HUES64 (cell line): ENCODE results near the gene EXT2.

Experiments used
- H3K27ac ChIP-seq: 2 replicates; pipeline ENCODE4 v1.7.0; 2013; ENCODE audit warnings: low read depth, low read length, inconsistent platforms
- H3K27me3 ChIP-seq: 2 replicates; pipeline ENCODE4 v1.6.1; 2013; ENCODE audit warnings: mild to moderate bottlenecking, low read length; ENCODE audit not compliant: insufficient read depth
- H3K36me3 ChIP-seq: 2 replicates; pipeline ENCODE4 v1.6.1; 2013; ENCODE audit warnings: mild to moderate bottlenecking, low read length; ENCODE audit not compliant: insufficient read depth
- H3K4me1 ChIP-seq: 2 replicates; pipeline ENCODE4 v1.6.1; 2013; ENCODE audit warnings: mild to moderate bottlenecking, low read length, moderate library complexity; ENCODE audit not compliant: insufficient read depth
- H3K4me3 ChIP-seq: 2 replicates; pipeline ENCODE4 v1.5.1; 2013; ENCODE audit warnings: mild to moderate bottlenecking, low read length, moderate library complexity
- H3K9ac ChIP-seq: 2 replicates; pipeline ENCODE4 v1.6.1; 2013; ENCODE audit warnings: mild to moderate bottlenecking, low read depth, low read length
- H3K9me3 ChIP-seq: 2 replicates; pipeline ENCODE4 v1.6.1; 2013; ENCODE audit warnings: low read depth, low read length; ENCODE audit not compliant: insufficient read depth
- WGBS: fragments of 150-250, 120-280 bp; methylation state at CpG from one replicate; pipeline ENCODE4 v1.1.7; 2013; ENCODE audit warnings: missing lambda C conversion rate; 5-methylcytosine and 5-hydroxymethylcytosine counted together

Gene EXT2

DNA sequence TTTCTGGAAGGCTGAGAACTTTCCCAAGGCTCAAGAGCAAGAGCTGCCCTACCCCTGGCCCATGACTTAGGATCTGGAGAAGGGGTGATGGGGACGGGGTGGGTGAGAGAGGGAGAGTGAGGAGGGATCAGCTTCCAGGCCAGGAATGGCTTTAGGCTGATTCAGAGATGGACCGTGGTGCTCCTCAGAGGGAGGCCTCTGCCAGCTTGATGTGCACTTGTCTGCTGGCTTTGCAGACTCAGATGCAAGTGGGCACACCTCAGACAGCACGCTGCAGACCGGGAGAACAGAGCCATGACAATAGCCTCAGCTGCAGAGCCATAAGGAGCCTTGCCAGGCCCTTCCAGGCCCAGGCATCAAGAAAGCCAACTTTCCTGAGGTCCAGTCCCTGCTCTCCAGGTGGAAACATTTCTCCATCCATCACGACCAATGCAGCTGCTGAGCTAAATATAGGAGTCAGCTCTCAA, 173.2 kb downstream of the EXT2 start:
- H3K27ac ChIP-seq: no peak overlapping the region
- no peaks in the 10 kb centered on the region for H3K9me3 ChIP-seq
- no peak overlapping the region for H3K4me3 ChIP-seq
- 91% methylated on average over 5 of the region's 5 CpGs for WGBS
- H3K9ac ChIP-seq: no peak overlapping the region
- no peaks in the 10 kb centered on the region for H3K36me3 ChIP-seq
- no peaks in the 10 kb centered on the region for H3K27me3 ChIP-seq
- no peaks in the 10 kb centered on the region for H3K4me1 ChIP-seq

DNA sequence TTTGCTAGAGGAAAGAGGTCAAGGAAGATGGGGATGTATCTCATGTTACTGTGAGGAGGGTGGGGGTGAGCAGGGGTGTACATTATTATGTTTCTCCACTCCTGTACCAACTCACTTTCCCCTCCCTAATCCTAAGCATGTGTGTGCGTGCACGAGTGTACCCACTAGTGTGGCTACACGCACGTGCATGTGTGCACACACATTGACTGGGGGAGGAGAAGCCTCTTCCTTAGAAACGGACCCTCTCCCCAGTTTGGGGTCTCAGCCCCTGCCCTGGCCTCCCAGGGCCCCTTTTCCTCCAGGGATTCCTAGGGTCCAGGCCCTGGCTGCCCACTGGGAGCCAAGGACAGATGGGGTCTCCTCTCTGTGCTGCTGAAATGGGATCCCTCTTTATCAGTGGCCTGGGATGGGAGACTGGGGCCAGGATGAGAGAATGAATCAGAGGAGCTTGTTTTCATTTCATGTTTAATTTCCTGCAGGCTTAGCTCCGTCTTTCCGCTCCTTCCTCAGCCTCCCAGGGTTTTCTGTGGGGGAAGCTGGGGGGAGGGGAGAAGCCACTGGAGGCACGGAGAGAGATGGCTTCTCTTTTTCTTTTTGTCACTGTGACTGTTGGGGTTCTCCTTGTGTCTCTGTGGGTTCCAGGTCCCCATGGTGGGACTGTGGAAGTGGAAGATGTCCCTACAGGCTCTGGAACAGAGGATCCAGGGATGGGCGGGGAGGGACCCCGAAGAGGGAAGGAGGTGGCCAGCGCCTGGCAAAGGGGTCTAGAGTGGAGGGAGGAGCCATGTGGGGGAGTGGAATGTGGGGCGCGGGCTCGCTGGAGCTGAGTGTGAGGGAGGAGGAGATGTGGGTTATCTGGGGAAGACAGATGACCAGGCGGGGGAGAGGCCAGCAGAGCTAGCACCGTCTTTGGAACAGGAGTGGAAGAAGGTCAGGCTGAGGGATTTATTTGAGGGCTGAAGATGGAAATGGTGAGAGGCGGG, 174.2 kb downstream of the EXT2 start:
- Histone ChIP-seq H3K36me3 (no peaks in the 10 kb centered on the region), H3K27me3 (no peaks in the 10 kb centered on the region), H3K4me3 (no peak overlapping the region), H3K9ac (no peak overlapping the region), H3K27ac (no peak overlapping the region), H3K4me1 (no peaks in the 10 kb centered on the region), H3K9me3 (no peaks in the 10 kb centered on the region)
- WGBS: 84% methylated on average over 17 of the region's 17 CpGs

DNA sequence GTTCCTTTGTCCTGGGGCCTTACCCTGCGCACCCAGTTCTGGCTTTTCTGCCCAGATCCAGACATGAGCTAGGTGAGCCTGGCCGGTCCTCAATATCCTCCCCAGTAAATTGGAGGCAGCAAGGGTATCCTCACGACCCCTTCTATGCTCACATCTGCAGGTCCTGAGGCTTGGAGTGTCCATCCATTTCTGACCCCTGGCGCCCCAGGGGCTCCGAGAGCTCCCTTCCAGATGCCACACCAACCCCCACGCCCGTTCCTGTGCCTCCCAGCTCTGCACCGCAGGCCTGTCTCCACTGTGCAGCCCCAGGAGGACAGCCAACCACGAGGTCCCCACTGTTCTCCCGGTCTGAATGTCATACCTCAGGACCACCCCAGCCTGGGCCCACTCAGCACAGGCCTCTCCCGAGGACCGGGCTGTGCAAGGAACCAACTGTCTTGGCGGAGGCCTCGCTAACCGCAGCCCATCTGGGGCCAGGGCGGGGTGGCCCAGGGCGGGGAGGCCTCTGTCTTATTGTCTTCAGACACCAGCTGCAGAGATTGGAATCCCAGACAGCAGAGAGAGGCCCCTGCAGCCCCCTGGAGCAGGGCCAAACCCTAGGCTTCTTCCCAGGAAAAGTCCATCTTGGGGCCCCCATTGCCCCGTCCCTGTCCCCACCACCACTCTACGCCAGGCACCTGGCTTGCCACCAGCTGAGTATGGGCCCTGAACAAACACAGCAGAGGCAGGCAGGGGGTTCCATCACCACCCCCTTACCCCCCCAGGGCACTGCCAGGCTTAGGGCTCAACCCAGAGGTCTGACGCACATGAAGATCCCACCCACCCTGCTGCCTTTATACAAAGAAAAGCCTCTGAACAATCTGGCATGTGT, 175.2 kb downstream of the EXT2 start:
- Histone ChIP-seq H3K36me3 (no peaks in the 10 kb centered on the region), H3K4me1 (no peaks in the 10 kb centered on the region), H3K27me3 (no peaks in the 10 kb centered on the region), H3K4me3 (no peak overlapping the region), H3K9me3 (no peaks in the 10 kb centered on the region), H3K9ac (no peak overlapping the region), H3K27ac (no peak overlapping the region)
- whole genome bisulfite sequencing: 94% methylated on average over 20 of the region's 20 CpGs

DNA sequence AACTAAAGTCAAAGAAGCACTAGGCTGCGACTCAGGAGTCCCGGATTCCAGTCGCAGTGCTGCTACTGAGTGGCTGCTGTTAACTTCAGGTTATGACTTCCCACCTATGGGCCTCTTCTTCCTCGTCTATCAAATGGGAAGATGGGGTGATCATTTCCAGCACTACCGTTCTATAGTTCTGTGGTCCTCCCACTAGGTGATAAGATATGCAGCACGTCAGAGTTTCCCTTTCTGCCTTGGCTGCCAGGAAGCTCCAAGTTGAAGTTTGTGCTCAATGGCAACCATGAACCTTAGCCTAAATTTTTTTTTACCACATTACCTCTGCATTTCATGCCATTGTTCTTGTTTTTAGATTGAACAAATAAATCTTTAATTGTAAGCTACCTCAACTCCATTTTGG, 175.8 kb downstream of the EXT2 start:
- no peaks in the 10 kb centered on the region for H3K4me1 ChIP-seq
- no peak overlapping the region for H3K9ac ChIP-seq
- WGBS: 96% methylated on average over 6 of the region's 6 CpGs
- H3K4me3 ChIP-seq: no peak overlapping the region
- no peaks in the 10 kb centered on the region for H3K36me3 ChIP-seq
- H3K27me3 ChIP-seq: no peaks in the 10 kb centered on the region
- H3K9me3 ChIP-seq: no peaks in the 10 kb centered on the region
- no peak overlapping the region for H3K27ac ChIP-seq

DNA sequence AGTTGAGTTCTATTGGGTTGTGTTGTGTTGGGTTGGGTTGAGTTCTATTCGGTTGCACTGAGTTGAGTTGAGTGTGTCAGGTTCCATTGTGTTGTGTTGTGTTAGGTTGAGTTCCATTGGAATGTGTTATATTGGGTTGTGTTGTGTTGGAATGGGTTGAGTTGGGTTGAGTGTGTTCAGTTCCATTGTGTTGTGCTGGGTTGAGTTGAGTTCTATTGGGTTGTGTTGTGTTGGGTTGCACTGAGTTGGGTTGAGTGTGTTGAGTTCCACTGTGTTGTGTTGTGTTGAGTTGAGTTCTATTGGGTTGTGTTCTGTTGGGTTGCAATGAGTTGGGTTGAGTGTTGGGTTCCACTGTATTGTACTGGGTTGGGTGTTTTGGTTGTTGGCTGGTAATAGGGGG, 178.9 kb downstream of the EXT2 start:
- no peaks in the 10 kb centered on the region for H3K36me3 ChIP-seq
- no peaks in the 10 kb centered on the region for H3K4me1 ChIP-seq
- no peaks in the 10 kb centered on the region for H3K9me3 ChIP-seq
- H3K27me3 ChIP-seq: no peaks in the 10 kb centered on the region
- H3K27ac ChIP-seq: no peak overlapping the region
- H3K9ac ChIP-seq: no peak overlapping the region
- no peak overlapping the region for H3K4me3 ChIP-seq
- 90% methylated on average over 1 of the region's 1 CpG for WGBS

DNA sequence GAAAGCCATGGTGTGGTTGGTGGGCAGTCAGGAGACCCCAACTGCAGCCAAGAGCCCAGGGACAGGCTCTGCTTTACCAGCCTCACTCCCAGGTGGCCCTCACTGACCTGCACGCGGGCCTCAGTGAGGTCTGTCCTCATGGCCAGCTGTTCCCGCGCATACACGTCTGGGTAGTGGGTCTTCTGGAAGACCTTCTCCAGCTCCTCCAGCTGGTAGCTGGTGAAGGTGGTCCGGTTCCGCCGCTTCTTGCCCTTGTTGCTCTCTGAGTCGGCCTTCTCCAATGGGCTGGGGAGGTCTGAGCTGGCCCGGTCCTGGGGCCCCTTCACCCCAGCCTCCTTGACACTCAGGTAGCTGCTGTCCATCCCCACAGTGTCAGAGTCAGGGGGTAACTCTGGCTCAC, 179.8 kb downstream of the EXT2 start:
- H3K36me3 ChIP-seq: no peaks in the 10 kb centered on the region
- H3K27ac ChIP-seq: no peak overlapping the region
- H3K9ac ChIP-seq: no peak overlapping the region
- no peaks in the 10 kb centered on the region for H3K4me1 ChIP-seq
- WGBS: 98% methylated on average over 10 of the region's 10 CpGs
- H3K9me3 ChIP-seq: no peaks in the 10 kb centered on the region
- H3K27me3 ChIP-seq: no peaks in the 10 kb centered on the region
- H3K4me3 ChIP-seq: no peak overlapping the region

DNA sequence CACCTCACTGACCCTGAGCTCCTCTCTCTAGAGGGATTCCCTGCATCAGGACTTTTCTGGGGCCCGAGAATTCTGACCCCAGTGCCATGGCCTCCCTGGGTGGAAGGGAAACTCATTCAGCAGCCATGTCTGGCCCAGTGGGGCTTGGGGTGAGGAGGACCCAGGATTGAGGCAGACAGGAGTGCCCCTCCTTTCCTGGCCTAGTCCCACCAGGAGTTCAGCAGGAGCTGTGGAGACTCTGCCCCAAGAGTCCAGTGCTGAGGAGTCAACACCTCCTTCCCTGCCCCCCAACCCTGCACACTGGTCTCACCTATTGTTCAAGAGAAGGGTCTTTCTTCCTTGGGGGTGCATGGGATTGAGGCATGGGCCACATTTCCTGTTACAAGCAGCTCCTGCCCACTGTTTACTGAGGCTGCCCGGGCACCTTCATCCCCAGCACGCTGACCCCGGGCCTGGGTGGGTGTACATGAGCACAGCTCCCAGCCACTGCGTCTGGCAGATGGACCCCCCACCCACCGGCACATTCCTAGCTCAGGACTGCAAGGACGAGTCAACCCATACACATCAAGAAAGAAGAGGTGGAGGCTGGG, 180.6 kb downstream of the EXT2 start:
- 83% methylated on average over 5 of the region's 7 CpGs for WGBS
- Histone ChIP-seq H3K9ac (no peak overlapping the region), H3K4me1 (no peaks in the 10 kb centered on the region), H3K27me3 (no peaks in the 10 kb centered on the region), H3K27ac (no peak overlapping the region), H3K4me3 (no peak overlapping the region), H3K9me3 (no peaks in the 10 kb centered on the region), H3K36me3 (no peaks in the 10 kb centered on the region)

DNA sequence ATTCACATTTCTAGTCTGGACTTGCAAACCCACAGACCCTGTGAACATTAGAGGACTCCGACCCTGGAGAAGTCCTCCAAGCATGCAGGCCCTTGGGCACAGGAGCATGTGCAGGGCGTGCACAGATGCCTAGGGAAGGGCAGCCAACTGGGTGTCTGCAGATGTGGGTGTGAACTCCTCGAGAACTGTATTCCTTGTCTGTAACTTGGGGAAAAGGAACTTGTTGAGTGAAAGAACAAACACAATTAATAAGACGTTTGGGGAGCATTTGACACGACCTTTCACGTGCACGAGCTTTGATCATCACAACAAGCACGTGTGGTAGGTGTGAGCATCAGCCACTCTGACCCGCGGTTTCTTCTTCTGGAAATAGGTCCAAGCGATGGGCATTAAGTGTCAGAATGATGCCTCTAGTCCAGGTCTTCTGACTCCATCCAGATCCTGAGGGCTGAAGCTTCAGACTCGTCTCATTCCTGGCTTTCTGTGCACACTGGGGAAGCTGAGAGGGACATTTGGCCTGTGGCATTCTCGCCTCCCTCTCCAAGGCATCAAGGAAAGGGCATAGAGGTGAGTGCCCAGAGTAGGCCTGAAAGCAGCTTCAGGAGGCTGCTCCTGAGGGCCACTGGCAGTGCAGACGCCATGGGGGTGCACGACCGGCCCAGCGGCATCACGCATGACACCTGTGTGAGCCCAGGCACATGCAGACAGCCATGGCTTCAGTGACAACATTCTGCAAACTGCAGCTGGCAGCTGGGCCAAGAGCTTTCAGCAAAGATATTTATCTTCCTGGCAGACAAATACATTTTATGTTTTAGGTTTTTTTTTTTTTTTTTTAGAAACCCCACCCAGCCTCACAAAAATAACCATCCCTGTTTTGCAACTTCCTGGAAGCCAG, 182.0 kb downstream of the EXT2 start:
- H3K36me3 ChIP-seq: no peaks in the 10 kb centered on the region
- H3K9me3 ChIP-seq: no peaks in the 10 kb centered on the region
- WGBS: 94% methylated on average over 18 of the region's 18 CpGs
- H3K27me3 ChIP-seq: no peaks in the 10 kb centered on the region
- H3K4me1 ChIP-seq: no peaks in the 10 kb centered on the region
- no peak overlapping the region for H3K27ac ChIP-seq
- H3K9ac ChIP-seq: no peak overlapping the region
- H3K4me3 ChIP-seq: no peak overlapping the region

DNA sequence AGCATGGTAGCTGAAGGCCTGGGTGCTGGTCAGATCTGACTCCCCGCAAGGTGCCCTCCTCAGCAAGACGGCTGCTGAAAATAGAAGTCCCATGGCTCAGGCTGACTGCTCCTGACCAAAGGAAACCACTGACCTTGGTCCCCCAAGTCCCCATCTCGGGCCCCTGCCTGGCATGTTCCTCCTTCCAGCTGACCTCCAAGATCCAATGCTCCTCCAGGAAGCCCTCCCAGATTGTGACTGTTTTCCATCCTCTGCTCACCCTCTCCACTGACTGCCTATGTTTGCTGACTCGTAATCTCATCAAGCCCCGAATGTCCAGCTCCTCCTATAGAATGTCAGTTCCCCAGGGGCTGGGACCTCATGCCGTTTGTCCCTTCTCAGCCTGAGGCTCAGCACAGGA, 184.0 kb downstream of the EXT2 start:
- no peaks in the 10 kb centered on the region for H3K4me1 ChIP-seq
- H3K9me3 ChIP-seq: no peaks in the 10 kb centered on the region
- no peak overlapping the region for H3K9ac ChIP-seq
- no peaks in the 10 kb centered on the region for H3K27me3 ChIP-seq
- no peak overlapping the region for H3K27ac ChIP-seq
- 85% methylated on average over 6 of the region's 6 CpGs for WGBS
- no peaks in the 10 kb centered on the region for H3K36me3 ChIP-seq
- no peak overlapping the region for H3K4me3 ChIP-seq

DNA sequence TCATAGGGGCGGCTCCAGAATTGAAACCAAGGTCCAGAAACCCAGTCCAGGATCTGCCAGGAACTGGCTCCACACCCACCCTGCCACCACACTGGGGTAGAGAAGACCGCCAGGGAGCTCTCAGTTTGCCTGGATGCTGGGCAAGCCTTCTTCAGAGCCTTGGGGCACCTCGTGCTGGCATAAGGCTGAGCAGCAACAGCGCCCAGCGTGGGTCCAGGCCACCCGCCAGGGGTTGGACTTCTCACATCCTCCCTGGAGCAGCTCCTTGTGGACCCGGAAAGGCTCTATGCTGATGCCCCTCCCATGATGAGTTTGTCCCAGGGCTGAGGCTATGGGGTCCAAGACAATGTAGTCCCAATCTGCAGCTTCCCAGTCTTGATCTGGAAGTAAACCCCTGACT, 184.8 kb downstream of the EXT2 start:
- H3K9ac ChIP-seq: no peak overlapping the region
- no peaks in the 10 kb centered on the region for H3K4me1 ChIP-seq
- H3K27me3 ChIP-seq: no peaks in the 10 kb centered on the region
- H3K4me3 ChIP-seq: no peak overlapping the region
- H3K9me3 ChIP-seq: no peaks in the 10 kb centered on the region
- H3K36me3 ChIP-seq: no peaks in the 10 kb centered on the region
- WGBS: 92% methylated on average over 7 of the region's 7 CpGs
- H3K27ac ChIP-seq: no peak overlapping the region
